GM12872 (cell line): Measurements from ENCODE around the gene PKD2L1.

ENCODE experiments used
- TF ChIP-seq, protein P1 (sequence below): IDR thresholded peaks from 3 replicates; pipeline ENCODE4 v1.5.1; 2011; ENCODE audit warnings: low read depth, mild to moderate bottlenecking, low read length, moderate library complexity; ENCODE audit not compliant: insufficient read depth

The PKD2L1 gene

DNA sequence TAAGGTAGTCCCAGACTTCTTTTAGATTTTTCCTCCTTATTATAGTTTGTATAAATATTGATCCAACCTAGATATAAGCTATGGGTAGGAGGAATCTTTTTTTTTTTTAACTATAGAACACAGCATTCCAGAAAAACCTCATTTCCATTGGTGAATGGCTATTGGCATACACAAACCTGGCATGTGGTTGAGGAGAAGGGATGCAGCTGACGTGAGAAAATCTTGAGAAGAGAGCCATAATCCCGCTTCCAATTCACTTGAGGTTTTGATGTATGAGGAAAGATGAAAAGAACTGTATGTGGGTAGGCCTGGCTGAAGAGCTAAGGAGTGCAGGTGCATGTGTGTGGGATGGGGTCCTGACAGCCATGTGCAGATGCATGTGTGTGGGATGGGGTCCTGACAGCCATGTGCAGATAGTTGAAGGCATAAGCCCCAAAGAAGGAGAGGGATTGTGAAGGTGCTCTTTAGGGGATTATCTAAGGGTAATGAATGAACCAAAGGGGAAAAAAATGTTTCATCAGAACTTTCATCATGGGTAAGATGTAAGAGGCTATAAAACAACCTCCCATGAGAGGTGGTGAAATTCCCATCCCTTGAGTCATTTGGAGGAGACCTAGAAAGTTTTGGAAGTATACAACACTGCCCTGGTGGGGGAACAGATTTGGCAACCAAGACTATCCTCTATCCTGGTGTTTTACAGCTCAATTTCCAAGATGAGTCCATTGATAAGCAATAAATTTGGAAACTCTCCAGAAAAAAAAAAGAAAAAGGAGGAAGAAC lies 3.8 kb upstream of the PKD2L1 start:
- TF ChIP-seq, protein P1, sequence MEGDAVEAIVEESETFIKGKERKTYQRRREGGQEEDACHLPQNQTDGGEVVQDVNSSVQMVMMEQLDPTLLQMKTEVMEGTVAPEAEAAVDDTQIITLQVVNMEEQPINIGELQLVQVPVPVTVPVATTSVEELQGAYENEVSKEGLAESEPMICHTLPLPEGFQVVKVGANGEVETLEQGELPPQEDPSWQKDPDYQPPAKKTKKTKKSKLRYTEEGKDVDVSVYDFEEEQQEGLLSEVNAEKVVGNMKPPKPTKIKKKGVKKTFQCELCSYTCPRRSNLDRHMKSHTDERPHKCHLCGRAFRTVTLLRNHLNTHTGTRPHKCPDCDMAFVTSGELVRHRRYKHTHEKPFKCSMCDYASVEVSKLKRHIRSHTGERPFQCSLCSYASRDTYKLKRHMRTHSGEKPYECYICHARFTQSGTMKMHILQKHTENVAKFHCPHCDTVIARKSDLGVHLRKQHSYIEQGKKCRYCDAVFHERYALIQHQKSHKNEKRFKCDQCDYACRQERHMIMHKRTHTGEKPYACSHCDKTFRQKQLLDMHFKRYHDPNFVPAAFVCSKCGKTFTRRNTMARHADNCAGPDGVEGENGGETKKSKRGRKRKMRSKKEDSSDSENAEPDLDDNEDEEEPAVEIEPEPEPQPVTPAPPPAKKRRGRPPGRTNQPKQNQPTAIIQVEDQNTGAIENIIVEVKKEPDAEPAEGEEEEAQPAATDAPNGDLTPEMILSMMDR, result no peak

GRCh38 chr10:100333106-100333505 lies 3.1 kb upstream of the PKD2L1 start:
- TF ChIP-seq, protein P1, result no peak

- TF ChIP-seq, protein P1, result no peak
These were observed 1.8 kb downstream of the PKD2L1 start for GRCh38 chr10:100328198-100328597.

GRCh38 chr10:100327718-100328009 lies 2.4 kb downstream of the PKD2L1 start:
- TF ChIP-seq, protein P1, result no peak

- TF ChIP-seq, protein P1, result no peak
These were observed 2.9 kb downstream of the PKD2L1 start for GRCh38 chr10:100327007-100327717.

GRCh38 chr10:100325158-100325557 lies 4.9 kb downstream of the PKD2L1 start:
- TF ChIP-seq, protein P1, result no peak

GRCh38 chr10:100319707-100320402 lies 10.2 kb downstream of the PKD2L1 start:
- TF ChIP-seq, protein P1, result no peak
